Measurements from ENCODE around the gene WDR91.

- TF ChIP-seq, protein P1, sequence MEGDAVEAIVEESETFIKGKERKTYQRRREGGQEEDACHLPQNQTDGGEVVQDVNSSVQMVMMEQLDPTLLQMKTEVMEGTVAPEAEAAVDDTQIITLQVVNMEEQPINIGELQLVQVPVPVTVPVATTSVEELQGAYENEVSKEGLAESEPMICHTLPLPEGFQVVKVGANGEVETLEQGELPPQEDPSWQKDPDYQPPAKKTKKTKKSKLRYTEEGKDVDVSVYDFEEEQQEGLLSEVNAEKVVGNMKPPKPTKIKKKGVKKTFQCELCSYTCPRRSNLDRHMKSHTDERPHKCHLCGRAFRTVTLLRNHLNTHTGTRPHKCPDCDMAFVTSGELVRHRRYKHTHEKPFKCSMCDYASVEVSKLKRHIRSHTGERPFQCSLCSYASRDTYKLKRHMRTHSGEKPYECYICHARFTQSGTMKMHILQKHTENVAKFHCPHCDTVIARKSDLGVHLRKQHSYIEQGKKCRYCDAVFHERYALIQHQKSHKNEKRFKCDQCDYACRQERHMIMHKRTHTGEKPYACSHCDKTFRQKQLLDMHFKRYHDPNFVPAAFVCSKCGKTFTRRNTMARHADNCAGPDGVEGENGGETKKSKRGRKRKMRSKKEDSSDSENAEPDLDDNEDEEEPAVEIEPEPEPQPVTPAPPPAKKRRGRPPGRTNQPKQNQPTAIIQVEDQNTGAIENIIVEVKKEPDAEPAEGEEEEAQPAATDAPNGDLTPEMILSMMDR (IDR thresholded peaks at IDR 0.05): no peak
- no peak for TF ChIP-seq EP300 (IDR thresholded peaks at IDR 0.05)
Observed at GRCh38 chr7:135235841-135236240, 24.5 kb upstream of the WDR91 start.

Data from upper lobe of left lung (tissue), 4 donors.